HG03460 (cell line): Measurements from ENCODE around the gene SCN2B.
A peak's percentile ranks its signal among the peaks of the same experiment; 100 is the strongest.

Experiments
- ATAC-seq: cut with Tn5 transposase; IDR thresholded peaks from one replicate; pipeline ENCODE4 v1.9.1; 2021; ENCODE audit not compliant: unreplicated experiment

SCN2B gene

DNA sequence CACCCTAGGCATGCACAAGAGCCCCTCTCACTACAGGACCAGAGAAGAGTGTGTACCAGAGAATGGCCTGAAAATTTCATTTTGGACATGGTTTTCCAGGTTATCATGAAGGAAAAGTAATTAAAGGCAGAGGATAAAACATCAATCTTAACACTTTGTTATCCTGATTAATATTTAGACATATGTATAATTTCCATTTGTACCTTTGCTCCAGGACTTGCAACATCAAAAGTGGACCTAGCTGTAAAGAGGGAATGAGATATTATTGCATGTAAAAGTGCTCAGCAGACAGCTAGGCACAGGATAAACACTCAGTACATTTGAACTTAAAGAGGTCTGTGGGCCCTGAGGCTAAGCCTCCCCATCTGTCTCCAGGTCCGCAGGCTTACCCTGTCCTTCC is 21.8 kb downstream of the SCN2B start:
- no peak for ATAC-seq

DNA sequence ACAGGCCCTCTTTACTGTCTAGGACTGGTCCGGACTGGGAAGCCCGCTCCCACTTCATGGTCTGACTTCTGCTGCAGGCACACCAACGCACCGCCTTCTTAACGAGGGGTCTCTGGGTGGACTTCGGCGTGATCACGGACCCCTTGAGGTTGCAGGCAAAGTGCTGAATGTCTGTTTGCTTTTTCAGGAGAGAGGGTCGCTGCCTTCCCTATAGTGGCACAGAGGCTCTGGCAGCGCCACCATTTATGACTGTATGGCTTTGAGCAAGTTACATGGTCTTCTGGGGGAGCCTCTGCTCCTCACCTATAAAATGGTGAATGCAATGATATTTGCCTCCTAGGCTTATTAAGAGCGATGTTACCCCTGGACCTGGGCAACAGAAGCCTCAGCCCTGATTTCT is 22.5 kb downstream of the SCN2B start:
- no peak for ATAC-seq

DNA sequence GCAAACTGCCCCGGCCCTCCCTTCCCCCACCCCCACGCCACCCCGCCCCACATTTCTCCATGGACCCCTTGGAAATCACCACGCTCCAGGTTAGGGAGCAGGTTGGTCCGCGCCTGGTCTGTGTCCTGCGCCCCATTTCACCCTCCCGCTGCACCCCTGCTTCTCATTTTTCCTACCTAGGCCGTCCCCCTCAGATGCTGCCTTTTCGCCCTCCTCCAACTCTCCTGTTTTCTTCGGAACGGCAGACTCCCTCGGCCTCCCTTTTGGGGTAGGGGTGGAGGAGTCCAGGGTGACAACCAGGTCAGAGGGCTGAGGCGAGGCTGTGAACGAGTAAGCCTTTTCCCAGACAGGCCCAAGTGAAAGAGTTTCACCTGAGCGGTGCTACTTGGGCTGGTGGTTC is 22.9 kb downstream of the SCN2B start:
- ATAC-seq: no peak

DNA sequence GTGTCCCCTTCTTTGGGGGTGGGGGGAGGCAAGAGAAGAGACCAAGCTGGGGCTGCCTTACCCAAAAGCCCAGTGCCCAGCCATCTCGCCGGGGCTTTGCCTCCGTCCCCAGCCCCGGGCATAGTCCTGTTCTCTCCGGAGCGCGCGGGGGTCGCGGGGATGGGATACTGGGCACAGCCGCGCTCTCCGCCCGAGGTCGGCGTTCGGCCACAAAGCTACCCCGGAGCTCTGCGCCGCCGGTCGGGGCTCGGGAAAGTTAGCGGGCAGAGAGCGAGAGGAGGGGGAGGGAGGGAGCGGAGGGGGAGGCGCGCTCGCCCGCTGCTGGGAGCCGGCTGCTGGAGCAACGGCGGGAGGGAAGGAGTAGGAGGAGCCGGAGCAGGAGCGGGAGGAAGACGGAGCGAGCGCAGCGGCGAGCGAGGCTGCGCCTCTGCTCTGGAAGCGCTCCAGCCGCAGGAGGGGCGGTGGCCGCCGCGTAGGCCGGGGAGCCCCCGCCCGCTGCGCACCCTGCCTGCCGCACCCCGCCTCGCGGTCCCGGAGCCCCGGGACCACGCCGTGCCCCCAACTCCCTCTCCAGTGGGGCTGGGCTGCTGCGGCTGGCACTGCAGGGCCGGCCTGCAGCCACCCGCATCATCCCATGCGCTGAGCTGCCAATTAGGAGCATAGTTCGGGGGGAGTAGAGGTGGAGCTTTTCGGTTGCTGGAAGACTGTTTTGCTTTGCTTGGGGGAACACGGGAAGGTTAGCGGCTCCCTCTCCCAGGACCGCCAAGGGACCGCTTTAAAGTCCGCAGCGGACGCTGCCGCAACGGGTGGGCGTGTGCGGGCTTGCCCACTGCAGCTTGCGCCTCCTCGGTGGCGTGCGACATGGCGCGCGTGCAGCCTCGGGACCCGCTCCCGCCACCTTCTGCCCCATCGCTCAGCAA is 23.6 kb downstream of the SCN2B start, which contains the start of gene SCN4B:
TSS of gene SCN4B (minus strand) at position 272 of the 920 bp plus-strand sequence. CDS start at position 122, 150 bp downstream.
- no peak for ATAC-seq

DNA sequence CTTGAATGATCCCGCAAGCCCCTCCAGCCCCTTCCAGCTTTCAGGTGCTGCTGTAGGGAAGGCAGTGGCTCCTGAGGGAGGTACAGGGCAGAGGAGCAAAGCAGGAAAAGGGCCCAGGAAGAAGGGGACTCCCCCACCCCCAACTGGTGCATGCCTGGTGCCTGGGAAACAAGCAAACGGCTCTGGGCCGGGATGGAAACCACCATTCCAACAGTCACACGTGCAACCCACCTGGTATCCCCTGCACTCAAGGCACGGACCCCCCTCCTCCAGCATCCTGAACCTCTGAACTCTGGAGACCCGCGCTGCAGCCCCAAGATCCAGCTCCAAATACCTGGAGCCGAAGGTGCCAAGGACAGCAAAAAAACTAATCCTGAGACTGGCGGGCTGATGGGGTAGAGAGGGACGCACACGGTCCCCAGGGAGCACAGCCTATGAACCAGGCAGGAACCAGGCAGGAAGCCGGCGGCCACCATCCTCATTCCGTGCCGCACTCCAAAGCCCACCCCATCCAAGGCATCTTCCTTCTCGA is 24.4 kb downstream of the SCN2B start:
- ATAC-seq: no peak

DNA sequence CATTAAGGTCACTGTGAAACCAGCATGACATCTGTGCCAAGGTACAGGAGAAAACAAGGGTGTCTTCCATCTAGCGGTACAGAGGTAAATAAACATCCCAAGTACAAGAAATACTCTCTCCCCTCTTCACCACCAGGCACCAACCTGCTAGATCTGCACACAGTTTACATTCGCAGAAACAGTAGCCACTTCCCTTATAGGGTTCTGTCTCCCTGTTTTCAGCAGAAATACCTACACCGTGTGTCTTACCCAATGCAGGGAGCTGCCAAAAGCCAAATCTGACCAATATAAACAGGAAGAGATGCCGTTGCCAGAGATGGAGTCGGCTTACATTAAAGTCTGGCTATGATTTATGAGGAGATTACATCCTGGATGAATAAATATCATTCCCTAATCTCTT is 25.0 kb downstream of the SCN2B start:
- no peak for ATAC-seq

DNA sequence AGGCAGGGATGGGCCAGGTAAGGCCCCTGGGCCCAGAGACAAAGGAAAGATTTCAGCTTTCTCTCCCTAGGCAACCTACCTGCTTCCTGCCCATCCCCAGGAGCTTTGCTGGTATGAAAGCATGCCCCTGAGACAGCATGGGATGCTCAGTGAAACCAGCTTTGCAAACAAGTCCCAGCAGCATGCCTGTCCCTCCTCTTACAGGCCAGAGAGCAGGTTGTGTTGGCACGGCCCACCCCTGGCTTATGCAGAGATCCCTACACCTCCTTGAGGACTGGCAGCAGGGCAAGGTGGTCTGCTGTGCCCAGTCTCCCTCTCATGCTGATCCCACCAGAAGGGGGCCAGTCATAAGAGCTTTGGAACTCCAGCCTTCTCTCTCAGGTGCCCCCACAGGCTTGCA is 26.9 kb downstream of the SCN2B start:
- ATAC-seq: no peak

DNA sequence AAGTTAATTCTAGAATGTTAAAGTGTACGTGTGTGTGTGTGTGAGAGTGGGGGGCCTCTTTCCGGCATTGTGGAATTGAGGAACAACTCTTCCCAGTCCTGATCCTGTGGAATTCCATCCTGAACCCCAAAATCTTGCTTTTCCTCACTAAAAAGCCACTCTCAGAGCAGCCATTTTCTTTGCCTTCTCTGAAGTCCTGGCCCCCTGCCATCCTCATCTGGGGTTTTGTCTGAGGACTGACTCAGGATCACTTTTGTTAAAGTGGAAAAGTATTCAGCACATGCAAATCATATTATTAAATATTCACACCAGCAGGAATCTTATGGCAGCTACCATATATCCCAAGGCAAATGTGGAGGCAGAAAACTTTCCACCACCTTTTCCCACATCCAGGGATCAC is 27.6 kb downstream of the SCN2B start:
- no peak for ATAC-seq

DNA sequence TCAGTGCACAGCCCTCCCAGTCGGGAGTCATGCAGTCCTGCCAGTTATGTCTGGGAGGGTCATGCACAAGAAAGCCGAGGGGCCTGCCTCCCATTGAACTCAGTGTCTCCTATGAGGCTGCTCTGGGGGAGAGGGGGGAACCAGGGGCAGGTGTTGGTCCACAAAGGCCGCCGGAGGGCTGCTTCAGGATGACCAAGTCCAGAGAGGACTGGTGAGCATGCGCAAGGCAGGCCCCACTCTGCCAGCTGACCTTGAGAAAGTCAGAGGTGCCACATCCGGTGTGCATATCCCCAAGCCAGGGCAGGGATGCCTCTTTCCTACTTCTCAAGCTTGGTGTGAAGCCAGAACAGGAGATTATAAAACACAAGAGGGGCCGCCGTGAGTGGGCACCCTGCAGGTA is 28.2 kb downstream of the SCN2B start:
- ATAC-seq: no peak

DNA sequence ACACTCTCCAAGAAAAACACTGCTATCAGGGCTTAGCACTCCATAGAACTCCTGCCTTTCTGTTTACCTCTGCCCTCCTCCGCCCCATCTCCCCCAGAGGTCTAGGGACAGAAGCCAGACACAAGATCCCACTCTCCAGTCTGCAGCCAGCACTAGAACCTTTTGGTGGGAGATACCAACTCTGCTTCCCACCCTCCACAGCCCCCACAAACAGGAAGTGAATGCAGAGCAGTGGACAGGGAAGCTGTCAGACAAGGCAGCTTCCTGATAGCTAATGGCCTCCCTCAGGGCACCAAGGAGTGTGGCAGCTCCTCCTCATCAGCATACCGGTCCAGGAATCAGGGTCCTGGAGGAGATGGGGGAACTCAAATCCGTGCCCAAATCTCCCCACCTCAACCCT is 28.9 kb downstream of the SCN2B start:
- ATAC-seq: no peak

DNA sequence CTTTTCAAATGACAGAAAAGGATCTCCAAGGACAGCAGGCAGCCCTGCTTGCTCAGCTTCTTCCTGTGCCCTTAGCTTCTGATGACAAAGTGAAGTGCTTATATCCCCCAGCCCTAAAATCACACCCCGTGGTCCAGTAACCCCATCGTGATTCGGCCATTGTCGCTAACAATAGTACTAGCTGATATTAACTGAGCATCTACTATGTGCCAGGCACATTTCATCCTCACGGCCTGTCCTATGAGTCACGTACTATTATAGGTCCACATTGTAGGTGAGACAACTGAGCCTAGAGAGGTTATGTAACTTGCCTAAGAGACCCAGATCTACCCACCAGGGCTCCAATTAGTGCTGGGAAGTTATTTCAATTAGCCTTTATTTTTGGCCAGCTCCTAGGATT is 29.9 kb downstream of the SCN2B start:
- ATAC-seq: no peak

DNA sequence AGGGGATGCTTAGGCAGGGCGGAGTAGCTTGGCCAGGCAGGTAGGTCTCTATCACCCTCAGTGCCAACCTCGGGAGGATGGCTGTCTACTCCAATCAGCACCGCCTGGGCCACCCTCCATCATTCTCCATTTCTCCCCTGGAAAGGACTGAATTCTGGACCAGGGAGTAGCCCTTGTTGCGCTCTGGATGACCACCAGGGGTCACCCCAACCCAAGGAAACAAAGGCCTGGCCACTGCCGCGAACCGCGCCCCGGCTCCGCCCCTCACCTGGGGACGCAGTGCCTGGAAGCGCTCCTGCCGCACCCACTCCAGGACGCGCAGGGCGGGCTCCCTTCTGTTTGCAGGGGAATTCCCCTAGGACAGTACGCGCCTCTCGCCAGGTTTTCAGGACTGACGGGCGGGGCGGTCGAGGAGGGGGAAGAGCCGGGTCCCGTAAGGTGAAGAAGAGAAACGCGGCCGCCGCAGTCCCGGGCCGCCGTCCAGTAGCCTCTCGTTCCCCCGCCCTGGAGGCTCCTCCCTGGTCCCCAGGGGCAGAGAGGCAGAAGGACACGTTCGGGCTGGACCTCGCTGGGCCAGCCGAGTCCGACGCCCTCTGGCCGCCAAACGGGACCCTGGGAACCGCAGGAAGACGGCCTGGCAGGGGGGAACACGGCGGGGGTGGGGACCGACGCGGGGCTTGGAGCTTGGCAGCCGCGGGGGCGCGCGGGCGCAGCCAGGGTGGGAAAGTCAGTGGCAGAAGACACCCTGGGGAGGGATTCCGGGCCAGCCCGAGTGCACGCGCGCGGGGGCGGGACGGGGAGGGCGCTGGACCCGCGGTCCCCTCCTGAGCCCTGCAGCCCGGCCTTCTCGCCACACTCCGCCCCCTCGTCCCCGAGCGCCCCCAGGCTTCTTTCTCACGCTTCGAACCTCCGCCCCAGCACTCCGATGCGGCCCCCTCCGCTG is 30.9 kb downstream of the SCN2B start:
- peak; percentile 79 for ATAC-seq

DNA sequence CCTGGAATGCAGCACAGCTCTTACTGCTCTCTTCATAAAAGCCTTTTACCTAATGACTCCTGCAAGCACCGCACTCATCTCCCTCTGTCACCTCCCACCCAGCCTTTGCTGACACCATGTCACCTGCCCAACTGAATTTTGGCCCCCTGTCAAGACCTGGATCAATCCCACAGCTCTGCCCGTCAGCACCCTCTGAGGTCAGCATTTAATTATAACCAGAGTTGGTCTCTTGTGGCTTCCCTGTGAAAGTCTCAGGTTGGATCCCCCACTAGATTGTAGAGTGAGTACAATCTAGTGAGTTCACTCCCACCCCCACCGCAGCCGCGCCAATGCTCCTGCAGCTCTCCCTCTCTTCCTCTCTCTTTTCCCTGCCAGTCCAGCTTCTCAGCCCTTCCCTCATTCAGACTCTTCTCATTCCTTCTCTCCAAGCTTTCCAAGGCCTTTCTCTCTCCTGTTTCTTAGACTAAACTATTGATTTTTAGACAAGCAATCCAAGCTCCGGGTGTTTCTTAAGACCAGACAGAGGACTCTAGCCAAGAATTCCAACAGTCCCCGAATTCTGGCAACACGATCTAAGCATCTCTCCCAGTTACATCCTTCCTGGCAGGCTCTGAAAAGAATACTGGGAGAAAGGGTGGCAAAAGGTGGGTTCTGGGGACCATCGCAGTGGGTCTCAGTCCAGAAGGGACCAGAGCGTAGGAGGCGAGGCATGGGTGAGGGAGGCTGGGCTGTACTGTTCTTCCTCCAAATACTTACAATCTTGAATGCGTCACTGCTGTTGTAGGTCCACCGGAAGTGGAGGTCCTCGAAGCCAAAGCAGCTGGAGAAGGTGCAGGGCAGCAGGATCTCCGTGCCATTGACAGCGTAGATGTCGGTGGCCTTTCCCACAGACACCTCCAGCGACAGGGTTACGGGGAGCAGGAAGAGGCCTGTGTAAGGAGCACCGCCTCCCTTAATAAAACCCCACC is 31.9 kb downstream of the SCN2B start:
- no peak for ATAC-seq

DNA sequence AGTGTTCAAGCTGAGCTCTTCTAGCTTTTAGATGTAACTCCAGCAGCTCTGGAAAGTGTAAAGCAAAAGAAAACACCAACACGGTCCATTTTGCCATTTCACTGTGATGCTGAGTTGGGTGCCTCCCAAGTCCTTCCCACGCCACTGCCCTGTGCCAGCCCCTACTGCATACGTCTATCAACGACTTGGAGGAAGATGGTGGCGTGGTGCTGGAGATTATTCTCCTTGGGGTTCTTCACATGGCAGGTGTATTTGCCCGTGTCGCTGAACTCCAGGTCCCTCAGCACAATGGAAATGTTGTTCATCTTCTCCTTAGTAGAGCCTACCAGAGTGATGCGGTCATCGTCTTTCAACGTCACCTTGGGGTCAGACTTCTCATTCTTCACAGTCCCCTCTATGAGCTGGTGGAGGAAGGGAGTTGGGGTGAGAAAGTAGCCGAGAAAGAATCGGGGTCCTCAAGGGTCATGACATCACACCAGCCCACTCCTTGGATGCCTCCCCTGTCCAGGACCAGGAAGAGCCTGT is 32.7 kb downstream of the SCN2B start:
- ATAC-seq: no peak

DNA sequence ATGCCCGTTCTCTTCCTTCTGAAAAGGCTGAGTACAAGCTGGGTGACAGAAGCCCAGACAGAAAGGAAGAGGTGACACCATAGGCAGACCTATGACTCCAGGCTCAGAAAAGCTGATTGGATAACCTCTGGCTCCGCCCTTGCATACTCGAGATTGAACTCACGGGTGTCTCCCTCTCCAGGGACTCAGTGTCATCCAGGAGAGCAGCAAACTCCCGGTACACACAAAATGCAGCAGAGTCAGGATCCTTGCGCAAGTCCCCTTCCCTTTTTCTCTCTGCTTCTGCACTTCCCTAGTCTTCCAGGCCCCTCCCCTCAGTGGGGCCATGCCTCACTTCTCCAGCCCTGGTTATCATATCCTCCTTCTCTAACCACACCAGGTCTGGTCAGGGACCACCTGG is 33.6 kb downstream of the SCN2B start:
- ATAC-seq: no peak

DNA sequence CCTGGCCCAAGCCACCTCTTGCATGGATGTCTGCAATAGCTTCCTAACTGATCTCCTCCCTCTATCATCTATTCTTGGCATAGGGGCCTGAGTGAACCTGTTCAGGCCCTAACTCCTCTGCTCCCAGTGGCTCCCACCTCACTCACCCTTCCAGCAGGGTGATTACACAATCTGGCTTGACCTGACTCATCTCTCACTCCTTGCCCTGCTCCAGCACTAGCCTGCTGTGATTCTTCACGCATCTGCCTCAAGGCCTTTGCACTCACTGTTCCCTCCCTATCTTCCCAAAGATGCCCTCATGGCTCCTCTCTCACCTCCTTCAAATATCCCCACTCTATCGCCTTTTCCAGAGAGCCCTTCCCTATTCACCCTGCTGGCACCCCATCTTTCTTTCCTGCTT is 34.4 kb downstream of the SCN2B start:
- ATAC-seq: no peak

DNA sequence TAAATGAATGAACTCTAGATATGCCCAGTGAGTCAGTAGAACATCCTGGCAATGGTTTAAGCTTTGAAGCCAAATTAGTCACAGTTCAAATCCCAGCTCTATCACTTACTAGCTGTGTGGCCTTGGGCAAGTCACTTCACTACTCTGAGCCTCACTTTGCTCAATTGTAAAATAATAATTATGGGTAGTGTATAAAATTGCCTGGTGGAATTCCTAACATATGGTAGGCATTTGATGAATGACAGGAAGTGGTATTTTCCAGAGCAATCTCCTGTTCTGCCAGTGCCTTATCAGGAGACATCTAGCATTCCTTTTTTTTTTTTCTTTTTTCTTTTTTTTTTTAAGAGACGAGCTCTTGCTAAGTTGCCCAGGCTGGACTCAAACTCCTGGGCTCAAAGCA is 36.9 kb downstream of the SCN2B start:
- no peak for ATAC-seq

DNA sequence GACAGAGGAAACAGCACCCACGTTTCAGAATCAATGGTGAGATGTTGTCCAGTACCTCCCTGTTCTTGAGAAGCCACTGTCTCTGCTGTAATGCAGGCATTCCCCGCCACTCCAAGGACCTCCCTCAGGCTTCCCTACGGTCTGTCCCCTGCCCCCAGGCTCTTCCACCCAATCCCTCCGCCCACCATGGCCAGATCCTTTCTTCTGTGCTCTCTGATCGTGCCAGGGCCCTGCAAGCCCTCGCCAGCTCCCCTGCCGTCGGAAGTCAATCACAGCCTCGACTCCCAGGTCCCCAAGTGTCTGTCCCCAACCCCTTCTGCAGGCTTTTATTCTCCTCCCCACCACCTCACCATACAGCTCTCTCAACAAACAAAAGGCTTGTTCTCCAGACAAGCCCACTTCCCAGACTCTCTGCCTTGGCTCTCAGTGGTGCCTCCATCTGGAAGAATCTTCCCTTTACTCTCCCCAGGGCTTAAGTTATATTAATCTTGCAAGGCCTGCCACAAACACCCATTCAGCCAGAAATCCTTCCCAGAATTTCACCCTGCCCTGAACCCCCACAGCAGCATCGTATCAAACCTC is 37.5 kb downstream of the SCN2B start:
- ATAC-seq: no peak

DNA sequence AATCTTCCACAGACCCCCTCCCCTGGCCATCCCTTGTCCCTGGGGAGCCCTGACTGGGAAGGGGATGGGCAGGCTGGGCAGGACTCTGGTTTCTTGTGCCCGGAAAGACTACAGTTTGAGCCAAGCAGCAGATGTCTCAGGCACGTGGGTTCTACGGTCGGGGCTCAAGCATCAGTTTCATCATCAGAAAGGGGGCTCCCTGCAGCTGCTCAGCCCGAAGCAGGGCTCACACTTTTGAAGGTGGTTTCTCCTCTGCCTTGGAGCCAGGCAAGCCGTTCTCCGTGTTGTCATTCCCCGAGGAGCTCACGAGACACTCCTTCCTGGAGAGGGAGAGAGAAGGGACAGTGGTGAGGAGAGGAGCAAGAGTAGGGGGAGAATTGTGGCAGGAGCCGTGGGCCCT is 39.6 kb downstream of the SCN2B start:
- no peak for ATAC-seq

DNA sequence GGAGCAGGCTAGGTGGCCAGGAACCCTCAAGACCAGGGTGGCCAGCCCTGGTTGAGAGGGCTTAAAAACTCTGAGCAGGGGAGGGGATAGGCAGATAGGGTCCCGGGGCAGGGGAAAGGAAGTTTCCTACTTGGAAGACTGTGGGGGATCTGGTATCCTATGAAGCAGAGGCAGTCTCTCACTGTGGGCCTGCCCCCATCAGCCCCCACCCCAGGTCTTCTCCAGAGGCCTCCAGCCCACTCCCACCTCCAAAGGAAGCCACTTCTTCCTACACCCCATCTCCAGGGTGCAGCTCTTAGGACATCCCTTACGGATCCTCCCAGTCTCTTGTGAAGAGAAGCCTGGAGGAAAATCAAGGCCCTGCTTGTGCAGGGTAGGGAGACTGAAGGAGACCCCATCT is 40.1 kb downstream of the SCN2B start:
- ATAC-seq: no peak
